ENCODE measurements around the gene PIK3CB. TPM values are rescaled to one million over a fixed set of nuclear protein-coding genes. Genes with fewer than 3 reads are reported as not detected.

The PIK3CB gene
- polyA plus RNA-seq = 41.4 and 46.9 TPM in 2 replicates

GRCh38 chr3:138834596-138835396 lies at the start of gene PIK3CB:
Gene PIK3CB (minus strand): TSS chr3:138834928. CDS start chr3:138759343, 75,585 bp downstream.

DNA sequence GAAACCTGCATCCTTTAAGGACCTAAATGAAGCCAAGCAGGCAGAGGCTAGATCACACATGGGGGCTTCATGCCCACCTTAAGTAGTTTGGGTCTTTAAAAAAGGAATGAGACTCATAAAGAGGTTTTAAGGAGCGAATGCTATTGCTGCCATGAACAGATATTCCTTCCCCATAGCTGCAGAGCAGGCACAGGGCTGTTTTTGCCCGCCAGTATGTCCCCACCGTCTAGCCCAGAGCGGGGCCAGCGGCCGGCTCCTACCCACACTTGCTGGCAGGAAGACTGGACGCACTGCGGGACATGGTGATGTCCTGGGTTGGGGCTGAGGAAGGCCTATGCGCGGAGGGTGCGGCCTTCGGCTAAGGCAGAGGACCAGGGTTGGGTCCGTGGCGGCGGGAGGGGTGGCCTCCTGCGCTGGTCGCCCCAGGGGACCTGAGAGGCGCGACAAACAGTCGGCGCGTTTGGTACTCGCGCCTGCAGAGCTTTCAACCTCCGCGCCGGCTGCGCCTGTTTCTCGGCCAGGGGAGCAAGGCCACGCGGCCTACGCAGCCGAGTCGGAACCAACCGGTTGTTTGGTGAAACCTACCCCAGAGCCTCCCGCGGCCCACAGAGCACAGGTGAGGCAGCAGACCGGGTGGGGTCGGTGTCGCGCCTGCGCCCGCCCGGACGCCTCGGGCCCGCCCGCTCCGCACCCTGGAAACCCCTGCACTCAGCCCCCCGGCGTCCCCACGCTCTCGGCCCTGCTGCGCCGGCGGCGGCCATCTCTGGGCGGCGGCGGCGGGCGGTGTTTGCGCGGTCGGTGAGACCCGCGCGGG lies 226.2 kb downstream of the PIK3CB start, which contains the start of gene FAIM:
TSS of gene FAIM (plus strand) at position 450 of the 814 bp plus-strand sequence. CDS start 10,956 bp downstream, outside the sequence.

Other genes with a start within 250 kb of the PIK3CB start
- 23.7 and 31.9 TPM in 2 replicates for gene CEP70, start 240.7 kb downstream of the PIK3CB start, polyA plus RNA-seq
- 26.4 and 27.6 TPM in 2 replicates for gene FAIM, start 226.2 kb downstream of the PIK3CB start, polyA plus RNA-seq
- not detected in 2 replicates for gene FOXL2, start 112.2 kb upstream of the PIK3CB start, polyA plus RNA-seq
- gene FOXL2NB, start 112.3 kb upstream of the PIK3CB start, polyA plus RNA-seq = not detected in 2 replicates
- not detected in 2 replicates for gene PRR23A, start 171.3 kb upstream of the PIK3CB start, polyA plus RNA-seq
- gene PRR23B, start 186.0 kb upstream of the PIK3CB start, polyA plus RNA-seq = not detected in 2 replicates
- gene PRR23C, start 210.0 kb upstream of the PIK3CB start, polyA plus RNA-seq = not detected in 2 replicates